ENCODE measurements around the gene CDC42EP3.

CDC42EP3 gene

DNA sequence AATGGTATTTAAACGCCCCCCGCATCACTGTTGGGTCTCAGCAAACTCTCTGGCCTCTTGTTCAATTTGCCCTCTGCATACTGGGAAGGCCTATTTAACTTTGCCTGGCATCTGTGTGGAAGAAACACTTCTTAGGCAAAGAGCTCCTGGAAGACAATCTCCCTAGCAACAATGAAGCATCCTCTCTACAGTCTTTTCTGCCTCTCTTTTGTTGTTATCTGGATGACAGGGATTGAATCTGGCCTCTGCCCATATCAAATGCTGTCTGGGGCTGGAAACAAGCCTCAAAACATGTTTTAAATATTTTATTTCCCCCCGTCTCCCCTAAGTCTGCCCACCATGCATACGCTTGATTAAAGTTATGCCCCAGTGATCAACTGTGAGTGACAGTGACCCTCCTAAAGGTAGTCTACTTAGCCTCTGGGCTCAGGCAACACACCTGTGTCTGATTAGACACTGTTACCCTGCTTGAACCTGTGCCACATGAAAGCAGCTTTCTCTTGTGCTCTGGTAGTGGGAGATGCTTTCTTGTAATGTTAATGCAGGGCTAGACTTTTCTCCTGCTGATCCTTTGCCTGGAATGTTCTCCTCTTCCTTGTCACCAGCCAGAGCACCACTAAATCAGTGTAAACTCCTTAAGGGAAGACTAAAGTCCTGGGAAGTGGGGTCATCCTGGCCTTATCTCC lies 34.9 kb downstream of the CDC42EP3 start:
- peak overlapping the region; percentile 87 for H3K27ac Mint-ChIP-seq (ENCODE audit: low read depth)
- peaks cover 26% of the 10 kb centered on the region for H3K36me3 Mint-ChIP-seq (ENCODE audit: insufficient read depth)
- H3K4me1 Mint-ChIP-seq: peaks cover 71% of the 10 kb centered on the region
- H3K27me3 Mint-ChIP-seq: no peaks in the 10 kb centered on the region
- H3K9me3 Mint-ChIP-seq: no peaks in the 10 kb centered on the region
- H3K4me3 Mint-ChIP-seq: peak overlapping the region; percentile 43
- DNase-seq (ENCODE audit: low spot score in 2 of 2): no peak
- ATAC-seq (replicated peaks; ENCODE audit: extremely low read depth, poor library complexity, severe bottlenecking): no peak

DNA sequence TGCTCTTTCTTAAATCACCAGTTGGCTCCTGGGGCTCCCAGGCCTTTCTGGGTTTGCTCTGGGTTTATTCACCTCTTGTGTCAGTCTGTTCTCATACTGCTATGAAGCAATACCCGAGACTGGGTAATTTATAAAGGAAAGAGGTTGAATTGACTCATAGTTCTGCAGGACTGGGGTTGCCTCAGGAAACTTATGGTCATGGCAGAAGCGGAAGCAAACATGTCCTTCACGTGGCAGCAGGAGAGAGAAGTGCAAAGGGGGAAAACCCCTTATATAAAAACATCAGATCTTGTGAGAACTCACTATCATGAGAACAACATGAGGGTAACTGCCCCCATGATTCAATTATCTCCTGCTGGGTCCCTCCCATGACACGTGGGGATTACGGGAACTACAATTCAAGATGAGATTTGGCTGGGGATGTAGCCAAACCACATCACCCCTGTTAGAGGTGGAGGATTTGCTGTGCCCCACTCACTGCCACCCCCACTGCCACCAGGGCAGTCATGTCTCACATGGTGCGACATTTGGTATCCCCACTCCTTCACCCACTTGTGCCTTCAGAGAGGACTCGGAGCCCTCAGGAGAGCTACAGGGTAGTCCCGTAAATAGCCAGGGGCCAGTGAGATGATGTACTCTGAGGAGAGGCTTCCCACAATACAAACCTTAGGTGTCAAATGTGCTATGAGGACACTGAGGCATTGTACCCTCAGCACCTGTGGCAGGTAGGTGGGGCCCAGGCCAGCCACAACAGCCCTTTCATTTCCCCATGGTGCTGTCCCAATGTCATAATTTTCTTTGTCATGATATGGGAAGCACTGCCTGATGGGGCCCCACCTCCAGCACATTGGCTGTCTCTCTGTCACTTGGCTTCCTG lies 35.7 kb downstream of the CDC42EP3 start:
- H3K4me1 Mint-ChIP-seq: peaks cover 71% of the 10 kb centered on the region
- peak overlapping the region; percentile 87 for H3K27ac Mint-ChIP-seq (ENCODE audit: low read depth)
- peaks cover 22% of the 10 kb centered on the region for H3K36me3 Mint-ChIP-seq (ENCODE audit: insufficient read depth)
- no peaks in the 10 kb centered on the region for H3K9me3 Mint-ChIP-seq
- no peaks in the 10 kb centered on the region for H3K27me3 Mint-ChIP-seq
- DNase-seq (ENCODE audit: low spot score in 2 of 2) (peak; percentile 31 to 68), ATAC-seq (replicated peaks; ENCODE audit: extremely low read depth, poor library complexity, severe bottlenecking) (peak; percentile 86)
- peak overlapping the region; percentile 43 for H3K4me3 Mint-ChIP-seq

- Mint-ChIP-seq H3K27ac (ENCODE audit: low read depth) (peak overlapping the region; percentile 87), H3K9me3 (no peaks in the 10 kb centered on the region), H3K4me3 (peak overlapping the region; percentile 43), H3K36me3 (ENCODE audit: insufficient read depth) (peaks cover 16% of the 10 kb centered on the region), H3K27me3 (no peaks in the 10 kb centered on the region), H3K4me1 (peaks cover 79% of the 10 kb centered on the region)
- no peak for DNase-seq (ENCODE audit: low spot score in 2 of 2)
- ATAC-seq (replicated peaks; ENCODE audit: extremely low read depth, poor library complexity, severe bottlenecking): peak; percentile 8
Observed at GRCh38 chr2:37634914-37635503, 36.4 kb downstream of the CDC42EP3 start.

DNA sequence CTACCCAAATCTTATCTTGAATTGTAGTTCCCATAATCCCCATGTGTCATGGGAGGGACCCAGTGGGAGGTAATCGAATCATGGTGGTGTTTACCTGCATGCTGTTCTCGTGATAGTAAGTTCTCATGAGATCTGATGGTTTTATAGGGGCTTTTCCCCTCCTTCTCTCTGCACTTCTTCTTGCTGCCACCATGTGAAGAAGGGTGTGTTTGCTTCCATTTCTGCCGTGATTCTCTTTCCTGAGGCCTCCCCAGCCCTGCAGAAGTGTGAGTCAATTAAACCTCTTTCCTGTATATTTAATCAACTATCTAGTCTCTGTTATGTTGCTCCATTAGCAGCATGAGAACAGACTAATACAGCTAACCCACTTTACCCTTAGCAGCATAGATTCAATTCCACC lies 37.6 kb downstream of the CDC42EP3 start:
- no peaks in the 10 kb centered on the region for H3K27me3 Mint-ChIP-seq
- peak overlapping the region; percentile 87 for H3K27ac Mint-ChIP-seq (ENCODE audit: low read depth)
- peaks cover 16% of the 10 kb centered on the region for H3K36me3 Mint-ChIP-seq (ENCODE audit: insufficient read depth)
- H3K9me3 Mint-ChIP-seq: no peaks in the 10 kb centered on the region
- peaks cover 77% of the 10 kb centered on the region for H3K4me1 Mint-ChIP-seq
- no peak for ATAC-seq (replicated peaks; ENCODE audit: extremely low read depth, poor library complexity, severe bottlenecking)
- H3K4me3 Mint-ChIP-seq: peak overlapping the region; percentile 43
- DNase-seq (ENCODE audit: low spot score in 2 of 2): no peak

GRCh38 chr2:37633234-37633633 lies 38.2 kb downstream of the CDC42EP3 start:
- Mint-ChIP-seq H3K9me3 (no peaks in the 10 kb centered on the region), H3K36me3 (ENCODE audit: insufficient read depth) (peaks cover 16% of the 10 kb centered on the region), H3K4me1 (peaks cover 74% of the 10 kb centered on the region), H3K27me3 (no peaks in the 10 kb centered on the region), H3K4me3 (no peak overlapping the region), H3K27ac (ENCODE audit: low read depth) (peak overlapping the region; percentile 70)
- ATAC-seq (replicated peaks; ENCODE audit: extremely low read depth, poor library complexity, severe bottlenecking) (no peak), DNase-seq (ENCODE audit: low spot score in 2 of 2) (no peak)

GRCh38 chr2:37632310-37632709 lies 39.1 kb downstream of the CDC42EP3 start:
- H3K4me3 Mint-ChIP-seq: no peak overlapping the region
- no peaks in the 10 kb centered on the region for H3K27me3 Mint-ChIP-seq
- H3K9me3 Mint-ChIP-seq: no peaks in the 10 kb centered on the region
- ATAC-seq (replicated peaks; ENCODE audit: extremely low read depth, poor library complexity, severe bottlenecking): no peak
- DNase-seq (ENCODE audit: low spot score in 2 of 2): no peak
- H3K4me1 Mint-ChIP-seq: peaks cover 68% of the 10 kb centered on the region
- peaks cover 14% of the 10 kb centered on the region for H3K36me3 Mint-ChIP-seq (ENCODE audit: insufficient read depth)
- peak overlapping the region; percentile 70 for H3K27ac Mint-ChIP-seq (ENCODE audit: low read depth)

DNA sequence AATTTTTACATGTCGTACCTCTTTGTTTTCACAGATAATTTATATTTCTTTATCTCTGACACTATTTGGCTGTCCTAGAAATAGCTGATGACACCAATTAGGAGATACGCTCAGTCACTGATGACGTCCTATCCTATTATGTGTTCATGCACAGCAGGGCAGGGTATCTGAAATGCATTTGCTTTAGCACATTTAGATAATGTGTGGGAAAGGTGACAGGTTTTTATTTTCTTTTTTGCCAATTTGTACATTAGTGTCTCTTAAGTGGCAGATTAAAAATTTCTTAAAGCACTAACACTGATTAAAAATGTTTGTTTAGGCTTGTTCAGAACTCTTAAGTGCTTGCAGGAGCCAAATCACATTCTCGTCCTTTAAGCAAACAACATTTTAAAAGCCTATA lies 39.7 kb downstream of the CDC42EP3 start:
- ATAC-seq (replicated peaks; ENCODE audit: extremely low read depth, poor library complexity, severe bottlenecking) (no peak), DNase-seq (ENCODE audit: low spot score in 2 of 2) (no peak)
- H3K27me3 Mint-ChIP-seq: no peaks in the 10 kb centered on the region
- peaks cover 68% of the 10 kb centered on the region for H3K4me1 Mint-ChIP-seq
- H3K9me3 Mint-ChIP-seq: no peaks in the 10 kb centered on the region
- H3K36me3 Mint-ChIP-seq (ENCODE audit: insufficient read depth): peaks cover 9% of the 10 kb centered on the region
- no peak overlapping the region for H3K4me3 Mint-ChIP-seq
- H3K27ac Mint-ChIP-seq (ENCODE audit: low read depth): no peak overlapping the region

DNA sequence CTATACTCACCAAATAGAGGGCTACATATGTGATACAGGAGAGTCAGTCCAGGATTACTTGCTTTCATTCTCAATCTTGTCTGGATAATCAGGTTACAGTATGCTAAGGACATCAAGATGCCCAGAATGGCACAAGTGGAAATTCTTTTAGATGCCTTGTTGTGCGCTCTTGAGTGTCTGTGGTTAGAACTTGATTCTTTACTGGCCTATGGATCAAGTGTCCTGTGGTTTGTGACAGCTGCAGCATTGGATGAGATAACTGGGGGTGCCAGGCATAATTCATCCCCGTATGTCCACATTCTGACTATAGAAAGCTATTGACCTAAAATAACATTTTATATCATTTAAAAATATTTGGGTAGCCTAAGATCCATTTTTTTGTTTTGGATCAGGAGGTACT lies 40.1 kb downstream of the CDC42EP3 start:
- H3K27me3 Mint-ChIP-seq: no peaks in the 10 kb centered on the region

GRCh38 chr2:37630776-37631175 lies 40.7 kb downstream of the CDC42EP3 start:
- ATAC-seq (replicated peaks; ENCODE audit: extremely low read depth, poor library complexity, severe bottlenecking) (no peak), DNase-seq (ENCODE audit: low spot score in 2 of 2) (no peak)
- Mint-ChIP-seq H3K9me3 (no peaks in the 10 kb centered on the region), H3K27me3 (no peaks in the 10 kb centered on the region), H3K36me3 (ENCODE audit: insufficient read depth) (peaks cover 9% of the 10 kb centered on the region), H3K4me1 (peaks cover 68% of the 10 kb centered on the region), H3K27ac (ENCODE audit: low read depth) (peak overlapping the region; percentile 6), H3K4me3 (no peak overlapping the region)

More for the DNA sequence above, 40.1 kb downstream of the CDC42EP3 start:
- DNase-seq (ENCODE audit: low spot score in 2 of 2): no peak
- peaks cover 68% of the 10 kb centered on the region for H3K4me1 Mint-ChIP-seq
- H3K9me3 Mint-ChIP-seq: no peaks in the 10 kb centered on the region
- H3K4me3 Mint-ChIP-seq: no peak overlapping the region
- no peak for ATAC-seq (replicated peaks; ENCODE audit: extremely low read depth, poor library complexity, severe bottlenecking)
- peaks cover 9% of the 10 kb centered on the region for H3K36me3 Mint-ChIP-seq (ENCODE audit: insufficient read depth)
- peak overlapping the region; percentile 6 for H3K27ac Mint-ChIP-seq (ENCODE audit: low read depth)

- Mint-ChIP-seq H3K9me3 (no peaks in the 10 kb centered on the region), H3K36me3 (ENCODE audit: insufficient read depth) (peaks cover 7% of the 10 kb centered on the region), H3K4me3 (no peak overlapping the region), H3K27me3 (no peaks in the 10 kb centered on the region), H3K4me1 (peaks cover 68% of the 10 kb centered on the region), H3K27ac (ENCODE audit: low read depth) (no peak overlapping the region)
- ATAC-seq (replicated peaks; ENCODE audit: extremely low read depth, poor library complexity, severe bottlenecking): no peak
- no peak for DNase-seq (ENCODE audit: low spot score in 2 of 2)
Observed at GRCh38 chr2:37630301-37630700, 41.1 kb downstream of the CDC42EP3 start.

- no peak for ATAC-seq (replicated peaks; ENCODE audit: extremely low read depth, poor library complexity, severe bottlenecking)
- H3K9me3 Mint-ChIP-seq: no peaks in the 10 kb centered on the region
- no peak overlapping the region for H3K4me3 Mint-ChIP-seq
- DNase-seq (ENCODE audit: low spot score in 2 of 2): no peak
- peaks cover 68% of the 10 kb centered on the region for H3K4me1 Mint-ChIP-seq
- H3K27ac Mint-ChIP-seq (ENCODE audit: low read depth): no peak overlapping the region
- H3K36me3 Mint-ChIP-seq (ENCODE audit: insufficient read depth): peaks cover 4% of the 10 kb centered on the region
- H3K27me3 Mint-ChIP-seq: no peaks in the 10 kb centered on the region
Observed at GRCh38 chr2:37629529-37629928, 41.9 kb downstream of the CDC42EP3 start.

DNA sequence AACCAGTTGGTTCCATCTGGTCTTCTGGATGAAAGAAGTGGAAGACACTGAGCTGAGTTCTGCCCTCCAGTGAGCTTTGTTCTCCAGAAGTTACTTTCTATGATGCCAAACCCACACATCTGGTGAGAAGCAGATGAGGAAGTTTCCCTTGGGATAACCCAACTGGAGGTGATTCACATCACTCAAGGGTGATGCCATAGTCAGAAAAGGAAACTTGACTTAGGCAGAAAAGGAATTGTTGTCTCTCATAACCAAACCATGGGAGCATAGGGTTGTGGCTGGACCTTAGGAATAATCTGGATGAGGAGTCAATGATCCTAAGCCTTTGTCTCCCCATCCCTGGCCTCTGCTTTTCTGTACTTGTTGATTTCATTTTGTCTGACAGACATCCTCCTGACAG lies 43.7 kb downstream of the CDC42EP3 start:
- Mint-ChIP-seq H3K27ac (ENCODE audit: low read depth) (peak overlapping the region; percentile 93), H3K9me3 (no peaks in the 10 kb centered on the region), H3K4me3 (no peak overlapping the region), H3K4me1 (peaks cover 70% of the 10 kb centered on the region), H3K27me3 (no peaks in the 10 kb centered on the region), H3K36me3 (ENCODE audit: insufficient read depth) (peaks cover 4% of the 10 kb centered on the region)
- ATAC-seq (replicated peaks; ENCODE audit: extremely low read depth, poor library complexity, severe bottlenecking): no peak
- no peak for DNase-seq (ENCODE audit: low spot score in 2 of 2)
